Esophagus squamous epithelium (tissue), 4 donors: ENCODE data around the gene RGN.

ENCODE experiments used
- CTCF ChIP-seq, 6 experiments: fragments of 450-650 bp in 4 of 6; fragments of 200-600 bp in 2 of 6; sonication (generic) in 2 of 6; IDR thresholded peaks; one replicate each; pipeline ENCODE4 v1.5.1; 2016 to 2019; ENCODE audit warnings: antibody characterized with exemption in 6 of 6, mild to moderate bottlenecking in 4 of 6, moderate library complexity in 4 of 6
- POLR2A ChIP-seq, 4 donors: fragments of 450-650 bp; IDR thresholded peaks; one replicate each; pipeline ENCODE4 v1.6.1; 2017; ENCODE audit warnings: antibody characterized with exemption in 4 of 4, mild to moderate bottlenecking in 4 of 4, moderate library complexity in 3 of 4

DNA sequence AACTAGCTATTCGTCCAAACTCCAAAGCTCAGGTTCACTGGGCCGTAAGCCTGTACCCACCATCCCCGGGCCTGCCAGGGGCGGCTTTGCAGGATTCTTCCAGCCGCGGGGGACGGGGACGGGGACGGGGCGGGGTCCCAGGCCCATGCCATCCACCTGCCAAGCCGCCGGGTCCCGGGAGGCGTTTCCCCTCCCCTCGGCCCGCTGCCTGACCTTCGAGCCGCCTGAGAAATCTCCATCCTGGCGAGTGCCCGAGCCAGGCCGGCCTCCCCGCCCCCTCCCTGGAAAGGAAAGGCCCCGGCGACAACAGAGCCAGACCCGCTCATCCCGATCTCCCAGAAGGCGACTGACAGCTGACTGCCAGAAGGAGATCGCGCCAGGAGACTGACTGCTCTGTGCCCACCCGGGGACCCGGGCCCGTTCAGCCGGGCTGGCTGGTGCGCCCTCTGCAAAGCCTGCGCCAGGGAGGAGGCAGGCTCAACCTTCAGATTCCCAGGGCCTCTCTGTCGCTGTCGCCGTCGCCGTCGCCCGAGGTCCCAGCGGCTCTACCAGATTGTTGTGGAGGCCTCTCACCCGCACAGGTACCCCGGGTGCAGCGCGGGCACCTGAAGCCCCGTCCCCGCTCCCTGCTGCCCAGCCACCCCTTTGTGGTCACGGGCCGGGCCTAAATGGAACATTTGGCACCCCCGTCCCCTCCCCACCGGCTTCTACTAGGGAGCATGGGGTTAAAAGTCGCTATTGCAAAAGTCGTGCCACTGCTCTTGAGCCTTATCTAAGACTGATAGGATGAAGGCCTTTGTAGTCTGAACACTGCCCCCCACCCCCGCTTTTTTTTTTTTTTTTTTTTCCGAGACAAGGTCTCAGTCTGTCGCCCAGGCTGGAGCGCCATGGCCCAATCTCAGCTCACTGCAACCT, at the start of gene RGN:
- TF ChIP-seq CTCF (IDR thresholded peaks at IDR 0.05) (no peak), POLR2A (IDR thresholded peaks at IDR 0.05) (no peak)
